Upper lobe of left lung (tissue), 4 donors: ENCODE results near the gene KPNA6.

ENCODE experiments used
- CTCF ChIP-seq, 6 experiments: fragments of 450-650 bp in 4 of 6; fragments of 200-600 bp in 2 of 6; sonication (generic) in 2 of 6; IDR thresholded peaks; one replicate each; pipeline ENCODE4 v1.5.1; 2016 to 2019; ENCODE audit warnings: antibody characterized with exemption in 6 of 6
- POLR2AphosphoS5 ChIP-seq, 2 donors: sonication (generic); formaldehyde crosslinking; IDR thresholded peaks; one replicate each; pipeline ENCODE4 v1.5.1; 2017; ENCODE audit warnings: antibody characterized with exemption in 2 of 2

- no peak for TF ChIP-seq POLR2AphosphoS5 (IDR thresholded peaks at IDR 0.05)
- TF ChIP-seq CTCF (IDR thresholded peaks at IDR 0.05) = no peak
These were observed 2.5 kb upstream of the KPNA6 start for GRCh38 chr1:32105338-32105737.
